HEK293T (cell line): ENCODE results near the gene ERAP2.

Experiments used
- CTCF ChIA-PET: fragments of 350-600 bp; formaldehyde crosslinking; extraction: SDS; loops from one replicate; lab custom pipeline; 2021; ENCODE audit warnings: antibody characterized with exemption, inconsistent platforms; lab: Yijun Ruan, JAX
- POLR2A ChIA-PET: fragments of 350-600 bp; formaldehyde crosslinking; extraction: SDS; loops from one replicate; lab custom pipeline; 2020; ENCODE audit warnings: antibody characterized with exemption, inconsistent platforms; lab: Yijun Ruan, JAX
- DNase-seq: peaks from one replicate; pipeline ENCODE4 v3.0.0; 2012; ENCODE audit warnings: mixed read lengths; ENCODE audit errors: extremely low spot score
- ARNT ChIP-seq: fragments of 450-650 bp; IDR thresholded peaks from 2 replicates; pipeline ENCODE4 v1.6.1; 2017; ENCODE audit warnings: mild to moderate bottlenecking
- BHLHE40 ChIP-seq: fragments of 450-650 bp; IDR thresholded peaks from 2 replicates; pipeline ENCODE4 v1.6.1; 2016; ENCODE audit warnings: mild to moderate bottlenecking, moderate library complexity, borderline replicate concordance
- CTBP1 ChIP-seq: fragments of 450-650 bp; IDR thresholded peaks from 2 replicates; pipeline ENCODE4 v1.6.1; 2016; ENCODE audit warnings: borderline replicate concordance
- ELF4 ChIP-seq: fragments of 450-650 bp; IDR thresholded peaks from 2 replicates; pipeline ENCODE4 v1.6.1; 2017; ENCODE audit warnings: antibody characterized with exemption
- FOXA1 ChIP-seq: fragments of 450-650 bp; IDR thresholded peaks from 2 replicates; pipeline ENCODE4 v1.6.1; 2016; ENCODE audit warnings: mild to moderate bottlenecking
- FOXK2 ChIP-seq: fragments of 450-650 bp; IDR thresholded peaks from 2 replicates; pipeline ENCODE4 v1.6.1; 2016; ENCODE audit warnings: mild to moderate bottlenecking
- FOXM1 ChIP-seq: fragments of 450-650 bp; IDR thresholded peaks from 2 replicates; pipeline ENCODE4 v1.6.1; 2017; ENCODE audit warnings: mild to moderate bottlenecking, borderline replicate concordance
- HDGF ChIP-seq: fragments of 450-650 bp; IDR thresholded peaks from 2 replicates; pipeline ENCODE4 v1.6.1; 2017; ENCODE audit warnings: antibody characterized with exemption, borderline replicate concordance
- L3MBTL2 ChIP-seq: fragments of 450-650 bp; conservative IDR thresholded peaks from 2 replicates; pipeline ENCODE4 v1.6.1; 2016; ENCODE audit warnings: mild to moderate bottlenecking
- LEF1 ChIP-seq: fragments of 450-650 bp; IDR thresholded peaks from 2 replicates; pipeline ENCODE4 v1.6.1; 2017; ENCODE audit warnings: mild to moderate bottlenecking, borderline replicate concordance
- NFRKB ChIP-seq: fragments of 450-650 bp; IDR thresholded peaks from 2 replicates; pipeline ENCODE4 v1.6.1; 2016; ENCODE audit warnings: mild to moderate bottlenecking, moderate library complexity
- PKNOX1 ChIP-seq: fragments of 450-650 bp; IDR thresholded peaks from 2 replicates; pipeline ENCODE4 v1.6.1; 2016
- SP1 ChIP-seq: fragments of 450-650 bp; IDR thresholded peaks from 2 replicates; pipeline ENCODE4 v1.6.1; 2017
- SUZ12 ChIP-seq: fragments of 450-650 bp; IDR thresholded peaks from 2 replicates; pipeline ENCODE4 v1.6.1; 2016; ENCODE audit warnings: mild to moderate bottlenecking
- TARDBP ChIP-seq: fragments of 450-650 bp; IDR thresholded peaks from 2 replicates; pipeline ENCODE4 v1.6.1; 2016
- ZNF384 ChIP-seq: fragments of 450-650 bp; IDR thresholded peaks from 2 replicates; pipeline ENCODE4 v1.6.1; 2016

ERAP2 gene

GRCh38 chr5:96933764-96934707 lies 57.7 kb downstream of the ERAP2 start:
- ChIA-PET POLR2A (interaction anchor here (0.6 to 1.2 kb wide), 4 partner anchors 49 to 126 kb away, joined by 3 to 4 read pairs (median 4); partner anchors contain the start of gene ERAP2), CTCF (interaction anchor here (0.6 to 1.3 kb wide), 2 partner anchors 14 to 63 kb away, joined by 3 to 6 read pairs; no protein-coding TSS in a partner anchor)
- TF ChIP-seq FOXK2 (no peak), ELF4 (peak; percentile 45; the same call in 1 of the 2 replicates)
- no peak for DNase-seq

- CTCF ChIA-PET: interaction anchor here (1.1 kb wide), 1 partner anchor 66 kb away, joined by 5 read pairs; no protein-coding TSS in a partner anchor
- peak; percentile 80 for DNase-seq
- peak; percentile 51 for TF ChIP-seq CTBP1
- TF ChIP-seq FOXM1: peak; percentile 77; the same call in 1 of the 2 replicates
- TF ChIP-seq L3MBTL2: peak; percentile 86; the same call in 1 of the 2 replicates
- no peak for TF ChIP-seq FOXA1
- POLR2A ChIA-PET: interaction anchor here (1.1 to 1.7 kb wide), 3 partner anchors 49 to 127 kb away, joined by 3 to 8 read pairs (median 4); partner anchors contain the start of gene ERAP2
Observed at GRCh38 chr5:96934708-96935558, 58.6 kb downstream of the ERAP2 start.

- ChIA-PET POLR2A (interaction anchor here (0.9 to 1.7 kb wide), 9 partner anchors 10 to 226 kb away, joined by 3 to 8 read pairs (median 4); partner anchors contain the start of genes ERAP1 and ERAP2), CTCF (interaction anchor here (1.1 kb wide), 1 partner anchor 67 kb away, joined by 5 read pairs; no protein-coding TSS in a partner anchor)
- TF ChIP-seq BHLHE40 (no peak), SUZ12 (no peak), FOXM1 (no peak), SP1 (no peak), ARNT (no peak), CTBP1 (peak; percentile 76; the same call in 1 of the 2 replicates), PKNOX1 (peak; percentile 69), L3MBTL2 (peak; percentile 66), FOXA1 (no peak)
- DNase-seq: peak; percentile 89
Observed at GRCh38 chr5:96935559-96936430, 59.5 kb downstream of the ERAP2 start, which contains the start of gene LNPEP. TSS of gene LNPEP (plus strand) at chr5:96936080. CDS start at chr5:96936156, 76 bp downstream.

- no peak for TF ChIP-seq FOXA1
- no peak for TF ChIP-seq PKNOX1
- TF ChIP-seq FOXK2: no peak
- no peak for TF ChIP-seq ZNF384
- no peak for TF ChIP-seq BHLHE40
- no peak for TF ChIP-seq ELF4
- no peak for TF ChIP-seq FOXM1
- no peak for TF ChIP-seq LEF1
- TF ChIP-seq SUZ12: no peak
- no peak for TF ChIP-seq ARNT
- TF ChIP-seq NFRKB: no peak
- TF ChIP-seq HDGF: no peak
- no peak for TF ChIP-seq L3MBTL2
- no peak for TF ChIP-seq SP1
- TF ChIP-seq TARDBP: no peak
Observed at GRCh38 chr5:96936431-96937320, 60.4 kb downstream of the ERAP2 start.

GRCh38 chr5:96940586-96940985 lies 64.3 kb downstream of the ERAP2 start:
- no peak for DNase-seq
- TF ChIP-seq SUZ12 (no peak), ARNT (no peak), TARDBP (no peak), ZNF384 (no peak), HDGF (no peak), ELF4 (no peak), NFRKB (no peak), BHLHE40 (no peak), FOXK2 (no peak), CTBP1 (no peak), FOXA1 (no peak), SP1 (no peak)
- POLR2A ChIA-PET: no interaction called here
- CTCF ChIA-PET: no interaction called here

More at GRCh38 chr5:96936431-96937320, 60.4 kb downstream of the ERAP2 start:
- POLR2A ChIA-PET: interaction anchor here (0.9 to 1.7 kb wide), 9 partner anchors 9 to 225 kb away, joined by 3 to 8 read pairs (median 4); partner anchors contain the start of genes ERAP1 and ERAP2
- DNase-seq: peak; percentile 17
- CTCF ChIA-PET: interaction anchor here (1.1 kb wide), 1 partner anchor 68 kb away, joined by 5 read pairs; no protein-coding TSS in a partner anchor
